Esophagus muscularis mucosa (tissue), 4 donors: ENCODE measurements around the gene ACACA.

Experiments used
- EP300 ChIP-seq: sonication (generic); formaldehyde crosslinking; IDR thresholded peaks from one replicate; pipeline ENCODE4 v1.6.1; 2017; ENCODE audit warnings: antibody characterized with exemption
- POLR2A ChIP-seq: fragments of 450-650 bp; IDR thresholded peaks from one replicate; pipeline ENCODE4 v1.6.1; 2017; ENCODE audit warnings: antibody characterized with exemption, moderate library complexity, mild to moderate bottlenecking, low read depth
- TF ChIP-seq, protein P1 (sequence below), 3 experiments: fragments of 200-600 bp in 2 of 3; fragments of 450-650 bp in 1 of 3; sonication (generic) in 2 of 3; IDR thresholded peaks; one replicate each; pipeline ENCODE4 v1.5.1; 2017 to 2019; ENCODE audit warnings: antibody characterized with exemption in 3 of 3, mild to moderate bottlenecking in 2 of 3, moderate library complexity in 1 of 3

GRCh38 chr17:37218849-37219248 lies 187.8 kb downstream of the ACACA start:
- TF ChIP-seq, protein P1, sequence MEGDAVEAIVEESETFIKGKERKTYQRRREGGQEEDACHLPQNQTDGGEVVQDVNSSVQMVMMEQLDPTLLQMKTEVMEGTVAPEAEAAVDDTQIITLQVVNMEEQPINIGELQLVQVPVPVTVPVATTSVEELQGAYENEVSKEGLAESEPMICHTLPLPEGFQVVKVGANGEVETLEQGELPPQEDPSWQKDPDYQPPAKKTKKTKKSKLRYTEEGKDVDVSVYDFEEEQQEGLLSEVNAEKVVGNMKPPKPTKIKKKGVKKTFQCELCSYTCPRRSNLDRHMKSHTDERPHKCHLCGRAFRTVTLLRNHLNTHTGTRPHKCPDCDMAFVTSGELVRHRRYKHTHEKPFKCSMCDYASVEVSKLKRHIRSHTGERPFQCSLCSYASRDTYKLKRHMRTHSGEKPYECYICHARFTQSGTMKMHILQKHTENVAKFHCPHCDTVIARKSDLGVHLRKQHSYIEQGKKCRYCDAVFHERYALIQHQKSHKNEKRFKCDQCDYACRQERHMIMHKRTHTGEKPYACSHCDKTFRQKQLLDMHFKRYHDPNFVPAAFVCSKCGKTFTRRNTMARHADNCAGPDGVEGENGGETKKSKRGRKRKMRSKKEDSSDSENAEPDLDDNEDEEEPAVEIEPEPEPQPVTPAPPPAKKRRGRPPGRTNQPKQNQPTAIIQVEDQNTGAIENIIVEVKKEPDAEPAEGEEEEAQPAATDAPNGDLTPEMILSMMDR (IDR thresholded peaks at IDR 0.05), result no peak
- TF ChIP-seq POLR2A (no peak), EP300 (no peak)
